ENCODE measurements around the gene PLA2G6.
A peak's percentile ranks its signal among the peaks of the same experiment; 100 is the strongest.
"Not testable (repeated sequence)": the region's sequence is repeated elsewhere in the genome, so short reads cannot be mapped to it uniquely, and the experiment has no call there.

PLA2G6 gene

GRCh38 chr22:38180841-38181452 lies 683 bp downstream of the PLA2G6 start:
- peak overlapping the region; percentile 56 for H2BK15ac ChIP-seq (ENCODE audit: low read length)
- H3K18ac ChIP-seq (ENCODE audit: low read length): peak overlapping the region; percentile 80
- H3K4me1 ChIP-seq (ENCODE audit: control insufficient read depth in 2 of 2, insufficient read depth in 1 of 2, low read depth in 1 of 2, low read length in 2 of 2): peaks cover 21 to 23% of the 10 kb centered on the region in 2 donors
- peak overlapping the region; percentile 57 for H2AFZ ChIP-seq (ENCODE audit: low read length)
- peak overlapping the region; percentile 88 for H3K4me2 ChIP-seq (ENCODE audit: insufficient read depth, low read length, poor library complexity, severe bottlenecking)
- H3K14ac ChIP-seq (ENCODE audit: low read length): no peak overlapping the region
- peak overlapping the region; percentile 69 for H3K27ac ChIP-seq (replicated peaks; ENCODE audit: low read length)
- peak overlapping the region; percentile 55 to 83 for H3K4me3 ChIP-seq (ENCODE audit: low read length in 2 of 2)
- peak overlapping the region; percentile 1 for H3K4ac ChIP-seq (ENCODE audit: low read length)
- peak overlapping the region; percentile 88 for H4K8ac ChIP-seq (ENCODE audit: low read depth, low read length)
- peak overlapping the region; percentile 19 for H4K91ac ChIP-seq (ENCODE audit: low read depth, low read length, poor library complexity)
- WGBS, 2 donors (ENCODE audit: extremely low coverage in 2 of 2, insufficient read length in 2 of 2, insufficient replicate concordance in 1 of 2): no CpG with 5 or more reads among the region's 14 CpGs
- peak overlapping the region; percentile 64 for H3K9ac ChIP-seq (ENCODE audit: low read depth, low read length, poor library complexity)
- H3K79me1 ChIP-seq (ENCODE audit: low read depth, low read length): no peaks in the 10 kb centered on the region
- peak overlapping the region; percentile 97 for H2BK12ac ChIP-seq (ENCODE audit: low read length)
- H2BK5ac ChIP-seq (ENCODE audit: low read length): peak overlapping the region; percentile 2
- H2BK120ac ChIP-seq (ENCODE audit: low read depth, low read length): no peak overlapping the region
- no peaks in the 10 kb centered on the region for H3K27me3 ChIP-seq (ENCODE audit: control insufficient read depth in 3 of 3, insufficient read depth in 3 of 3, low read depth in 1 of 3, low read length in 3 of 3)
- DNase-seq (ENCODE audit: low spot score): no peak
- H3K9me3 ChIP-seq (replicated peaks in 1 of 2; ENCODE audit: control insufficient read depth in 2 of 2, insufficient read depth in 1 of 2, low read depth in 1 of 2, low read length in 2 of 2): no peaks in the 10 kb centered on the region
- H3K23ac ChIP-seq (ENCODE audit: low read depth, low read length, poor library complexity): no peak overlapping the region
- no peaks in the 10 kb centered on the region for H3K36me3 ChIP-seq (replicated peaks in 1 of 2; ENCODE audit: control insufficient read depth in 2 of 2, insufficient read depth in 2 of 2, low read length in 2 of 2)
- H2AK5ac ChIP-seq (ENCODE audit: low read depth, low read length): peak overlapping the region; percentile 88

GRCh38 chr22:38178605-38178937 lies 3.1 kb downstream of the PLA2G6 start:
- not testable (repeated sequence) for H2BK12ac ChIP-seq (ENCODE audit: low read length)

GRCh38 chr22:38177926-38178604 lies 3.6 kb downstream of the PLA2G6 start:
- no CpG with 5 or more reads among the region's 15 CpGs for WGBS, 2 donors (ENCODE audit: extremely low coverage in 2 of 2, insufficient read length in 2 of 2, insufficient replicate concordance in 1 of 2)
- peak overlapping the region; percentile 34 for H2AK5ac ChIP-seq (ENCODE audit: low read depth, low read length)

More at GRCh38 chr22:38178605-38178937, 3.1 kb downstream of the PLA2G6 start:
- H3K9ac ChIP-seq (ENCODE audit: low read depth, low read length, poor library complexity); H3K36me3 ChIP-seq (replicated peaks in 1 of 2; ENCODE audit: control insufficient read depth in 2 of 2, insufficient read depth in 2 of 2, low read length in 2 of 2); H2AFZ ChIP-seq (ENCODE audit: low read length); H3K18ac ChIP-seq (ENCODE audit: low read length); H3K79me1 ChIP-seq (ENCODE audit: low read depth, low read length); H3K27ac ChIP-seq (replicated peaks; ENCODE audit: low read length); H3K27me3 ChIP-seq (ENCODE audit: control insufficient read depth in 3 of 3, insufficient read depth in 3 of 3, low read depth in 1 of 3, low read length in 3 of 3); H3K23ac ChIP-seq (ENCODE audit: low read depth, low read length, poor library complexity); H3K14ac ChIP-seq (ENCODE audit: low read length); H2AK5ac ChIP-seq (ENCODE audit: low read depth, low read length); H3K9me3 ChIP-seq (replicated peaks in 1 of 2; ENCODE audit: control insufficient read depth in 2 of 2, insufficient read depth in 1 of 2, low read depth in 1 of 2, low read length in 2 of 2); H2BK5ac ChIP-seq (ENCODE audit: low read length); DNase-seq (ENCODE audit: low spot score); H4K8ac ChIP-seq (ENCODE audit: low read depth, low read length); H3K4me2 ChIP-seq (ENCODE audit: insufficient read depth, low read length, poor library complexity, severe bottlenecking); H2BK120ac ChIP-seq (ENCODE audit: low read depth, low read length); H3K4me3 ChIP-seq (ENCODE audit: low read length in 2 of 2); H3K4ac ChIP-seq (ENCODE audit: low read length); H4K91ac ChIP-seq (ENCODE audit: low read depth, low read length, poor library complexity); H2BK15ac ChIP-seq (ENCODE audit: low read length): not testable (repeated sequence)
- WGBS, 2 donors (ENCODE audit: extremely low coverage in 2 of 2, insufficient read length in 2 of 2, insufficient replicate concordance in 1 of 2): no CpG with 5 or more reads among the region's 7 CpGs
- peaks cover 23 to 24% of the 10 kb centered on the region in 2 donors for H3K4me1 ChIP-seq (ENCODE audit: control insufficient read depth in 2 of 2, insufficient read depth in 1 of 2, low read depth in 1 of 2, low read length in 2 of 2)

GRCh38 chr22:38177571-38177925 lies 4.1 kb downstream of the PLA2G6 start:
- H3K9ac ChIP-seq (ENCODE audit: low read depth, low read length, poor library complexity); H2BK5ac ChIP-seq (ENCODE audit: low read length); H4K8ac ChIP-seq (ENCODE audit: low read depth, low read length); H3K4ac ChIP-seq (ENCODE audit: low read length); H2BK12ac ChIP-seq (ENCODE audit: low read length); H3K23ac ChIP-seq (ENCODE audit: low read depth, low read length, poor library complexity); H2AK5ac ChIP-seq (ENCODE audit: low read depth, low read length); H3K79me1 ChIP-seq (ENCODE audit: low read depth, low read length); H4K91ac ChIP-seq (ENCODE audit: low read depth, low read length, poor library complexity); DNase-seq (ENCODE audit: low spot score); H2BK120ac ChIP-seq (ENCODE audit: low read depth, low read length); H3K9me3 ChIP-seq (replicated peaks in 1 of 2; ENCODE audit: control insufficient read depth in 2 of 2, insufficient read depth in 1 of 2, low read depth in 1 of 2, low read length in 2 of 2); H3K36me3 ChIP-seq (replicated peaks in 1 of 2; ENCODE audit: control insufficient read depth in 2 of 2, insufficient read depth in 2 of 2, low read length in 2 of 2); H3K27me3 ChIP-seq (ENCODE audit: control insufficient read depth in 3 of 3, insufficient read depth in 3 of 3, low read depth in 1 of 3, low read length in 3 of 3); H3K14ac ChIP-seq (ENCODE audit: low read length); H3K4me3 ChIP-seq (ENCODE audit: low read length in 2 of 2); H2BK15ac ChIP-seq (ENCODE audit: low read length): not testable (repeated sequence)
- H3K18ac ChIP-seq (ENCODE audit: low read length): peak overlapping the region; percentile 56
- H3K27ac ChIP-seq (replicated peaks; ENCODE audit: low read length): peak overlapping the region; percentile 89
- peak overlapping the region; percentile 87 for H2AFZ ChIP-seq (ENCODE audit: low read length)
- H3K4me1 ChIP-seq (ENCODE audit: control insufficient read depth in 2 of 2, insufficient read depth in 1 of 2, low read depth in 1 of 2, low read length in 2 of 2): peaks cover 23 to 24% of the 10 kb centered on the region in 2 donors
- H3K4me2 ChIP-seq (ENCODE audit: insufficient read depth, low read length, poor library complexity, severe bottlenecking): peak overlapping the region; percentile 21
- no CpG with 5 or more reads among the region's 9 CpGs for WGBS, 2 donors (ENCODE audit: extremely low coverage in 2 of 2, insufficient read length in 2 of 2, insufficient replicate concordance in 1 of 2)

More at GRCh38 chr22:38177926-38178604, 3.6 kb downstream of the PLA2G6 start:
- Histone ChIP-seq H3K27me3 (ENCODE audit: control insufficient read depth in 3 of 3, insufficient read depth in 3 of 3, low read depth in 1 of 3, low read length in 3 of 3) (no peaks in the 10 kb centered on the region), H3K18ac (ENCODE audit: low read length) (peak overlapping the region; percentile 56), H2BK5ac (ENCODE audit: low read length) (no peak overlapping the region), H4K8ac (ENCODE audit: low read depth, low read length) (no peak overlapping the region), H2BK15ac (ENCODE audit: low read length) (no peak overlapping the region), H3K9ac (ENCODE audit: low read depth, low read length, poor library complexity) (no peak overlapping the region), H4K91ac (ENCODE audit: low read depth, low read length, poor library complexity) (no peak overlapping the region), H3K36me3 (replicated peaks in 1 of 2; ENCODE audit: control insufficient read depth in 2 of 2, insufficient read depth in 2 of 2, low read length in 2 of 2) (no peaks in the 10 kb centered on the region), H2BK12ac (ENCODE audit: low read length) (no peak overlapping the region), H3K14ac (ENCODE audit: low read length) (no peak overlapping the region), H2AFZ (ENCODE audit: low read length) (peak overlapping the region; percentile 87), H3K9me3 (replicated peaks in 1 of 2; ENCODE audit: control insufficient read depth in 2 of 2, insufficient read depth in 1 of 2, low read depth in 1 of 2, low read length in 2 of 2) (no peaks in the 10 kb centered on the region), H3K79me1 (ENCODE audit: low read depth, low read length) (no peaks in the 10 kb centered on the region), H3K4ac (ENCODE audit: low read length) (no peak overlapping the region), H3K27ac (replicated peaks; ENCODE audit: low read length) (peak overlapping the region; percentile 89), H3K4me2 (ENCODE audit: insufficient read depth, low read length, poor library complexity, severe bottlenecking) (peak overlapping the region; percentile 21), H3K23ac (ENCODE audit: low read depth, low read length, poor library complexity) (no peak overlapping the region), H2BK120ac (ENCODE audit: low read depth, low read length) (no peak overlapping the region), H3K4me1 (ENCODE audit: control insufficient read depth in 2 of 2, insufficient read depth in 1 of 2, low read depth in 1 of 2, low read length in 2 of 2) (peaks cover 23 to 24% of the 10 kb centered on the region in 2 donors), H3K4me3 (ENCODE audit: low read length in 2 of 2) (no peak overlapping the region)
- peak; percentile 32 for DNase-seq (ENCODE audit: low spot score)

All from neuronal stem cell (in vitro differentiated cells).